HepG2 (cell line): ENCODE results near the gene CLDND2. TPM values are rescaled to one million over a fixed set of nuclear protein-coding genes. Genes with fewer than 3 reads are reported as not detected.

Source experiments
- BHLHE40 ChIP-seq: IDR thresholded peaks from 2 replicates; pipeline ENCODE4 v1.6.1; 2011; ENCODE audit warnings: low read length, improper control_type of control experiment
- EEA1 ChIP-seq: sonication (generic); formaldehyde crosslinking; IDR thresholded peaks from 2 replicates; pipeline ENCODE4 v1.5.1; 2020; ENCODE audit warnings: mild to moderate bottlenecking, missing genetic modification reagents, borderline replicate concordance
- HNRNPLL ChIP-seq: fragments of 200-400 bp; formaldehyde crosslinking; IDR thresholded peaks from 2 replicates; pipeline ENCODE4 v1.6.1; 2017; ENCODE audit warnings: mild to moderate bottlenecking, low read depth, low read length; ENCODE audit not compliant: poor library complexity, severe bottlenecking
- IRX3 ChIP-seq: sonication (generic); formaldehyde crosslinking; IDR thresholded peaks from 2 replicates; pipeline ENCODE4 v1.8.1; 2023; ENCODE audit warnings: mild to moderate bottlenecking, low read depth, missing genetic modification reagents, borderline replicate concordance
- KLF15 ChIP-seq: sonication (generic); formaldehyde crosslinking; IDR thresholded peaks from 2 replicates; pipeline ENCODE4 v1.8.1; 2023; ENCODE audit warnings: borderline replicate concordance, mild to moderate bottlenecking, inconsistent platforms, missing genetic modification reagents, mixed read lengths
- MEIS1 ChIP-seq: sonication (generic); formaldehyde crosslinking; IDR thresholded peaks from 2 replicates; pipeline ENCODE4 v1.9.0; 2021; ENCODE audit warnings: mild to moderate bottlenecking, missing genetic modification reagents, moderate library complexity, borderline replicate concordance
- MXI1 ChIP-seq: IDR thresholded peaks from 3 replicates; pipeline ENCODE4 v1.6.1; 2012; ENCODE audit warnings: low read depth, low read length, inconsistent platforms, borderline replicate concordance
- NR2C2 ChIP-seq: sonication (generic); formaldehyde crosslinking; IDR thresholded peaks from 2 replicates; pipeline ENCODE4 v1.4.0; 2020; ENCODE audit warnings: missing genetic modification reagents, mild to moderate bottlenecking, moderate library complexity, borderline replicate concordance
- POLR2A ChIP-seq, 2 experiments: IDR thresholded peaks; 2 replicates each; pipeline ENCODE4 v1.6.1; 2011; ENCODE audit warnings: low read depth in 2 of 2, low read length in 2 of 2, mild to moderate bottlenecking in 1 of 2, moderate library complexity in 1 of 2; ENCODE audit not compliant: insufficient read depth in 1 of 2
- SKI ChIP-seq: fragments of 450-650 bp; IDR thresholded peaks from one replicate; pipeline ENCODE4 v1.6.1; 2018; ENCODE audit warnings: mild to moderate bottlenecking; ENCODE audit not compliant: partially characterized antibody
- SOX13 ChIP-seq, 3 experiments: fragments of 450-650 bp in 1 of 3; sonication (generic) in 1 of 3; formaldehyde crosslinking in 1 of 3; IDR thresholded peaks in 2 of 3; conservative IDR thresholded peaks in 1 of 3; 2 replicates each; pipeline versions ENCODE4 v1.5.0 to v1.6.1; 2016 to 2020; ENCODE audit warnings: antibody characterized with exemption in 1 of 3, mild to moderate bottlenecking in 1 of 3, missing compliant biosample characterization in 1 of 3, missing genetic modification reagents in 1 of 3, moderate library complexity in 1 of 3
- SP1 ChIP-seq, 2 experiments: fragments of 450-650 bp in 1 of 2; sonication (generic) in 1 of 2; formaldehyde crosslinking in 1 of 2; IDR thresholded peaks; 2 replicates each; pipeline versions ENCODE4 v1.4.0 to v1.6.1; 2016 to 2020; ENCODE audit warnings: missing genetic modification reagents in 1 of 2
- TAF1 ChIP-seq: sonication (generic); formaldehyde crosslinking; IDR thresholded peaks from 2 replicates; pipeline ENCODE4 v1.4.0; 2020; ENCODE audit warnings: missing genetic modification reagents
- TBP ChIP-seq: sonication (generic); formaldehyde crosslinking; IDR thresholded peaks from 2 replicates; pipeline ENCODE4 v1.5.0; 2020; ENCODE audit warnings: missing genetic modification reagents
- YEATS2 ChIP-seq: sonication (generic); formaldehyde crosslinking; IDR thresholded peaks from 2 replicates; pipeline ENCODE4 v1.4.0; 2020; ENCODE audit warnings: missing genetic modification reagents, borderline replicate concordance
- ZBTB20 ChIP-seq: sonication (generic); formaldehyde crosslinking; IDR thresholded peaks from 2 replicates; pipeline ENCODE4 v1.8.1; 2023; ENCODE audit warnings: missing genetic modification reagents, low read depth, mild to moderate bottlenecking, borderline replicate concordance
- ZFP62 ChIP-seq: sonication (generic); formaldehyde crosslinking; IDR thresholded peaks from 2 replicates; pipeline ENCODE4 v1.4.0; 2020; ENCODE audit warnings: missing genetic modification reagents
- ZNF207 ChIP-seq: fragments of 450-650 bp; IDR thresholded peaks from 2 replicates; pipeline ENCODE4 v1.6.1; 2016; ENCODE audit warnings: antibody characterized with exemption, borderline replicate concordance
- polyA plus RNA-seq, 8 experiments: library from polyadenylated mRNA; depleted of rRNA in 3 of 8; stranded (reverse) in 7 of 8; unstranded in 1 of 8; fragments of >200 nt; fragmentation: Illumina TruSeq in 4 of 8; extraction: Trizol in 4 of 8; gene quantifications; 2 replicates each; pipeline versions ENCODE4 v1.2.1 to v1.2.3, GENCODE V29; 2011 to 2016; ENCODE audit warnings: low read depth in 4 of 8, missing spikeins in 1 of 8, mixed read lengths in 1 of 8; ENCODE audit not compliant: insufficient read depth in 1 of 8
- total RNA-seq, 5 experiments: library from RNA; depleted of rRNA; stranded (reverse); fragments of >200 nt; fragmentation: Illumina TruSeq; extraction: Trizol; gene quantifications; 2 replicates each; pipeline ENCODE4 v1.2.3, GENCODE V29; 2016; ENCODE audit warnings: low read depth in 1 of 5
- TF ChIP-seq, protein P1 (sequence below): IDR thresholded peaks from 2 replicates; pipeline ENCODE4 v1.6.1; 2016; ENCODE audit warnings: control low read depth
- TF ChIP-seq, protein P2 (sequence below): sonication (generic); formaldehyde crosslinking; IDR thresholded peaks from 2 replicates; pipeline ENCODE4 v1.5.0; 2020; ENCODE audit warnings: missing genetic modification reagents, mild to moderate bottlenecking, borderline replicate concordance
- TF ChIP-seq, protein P3 (sequence below): sonication (generic); formaldehyde crosslinking; IDR thresholded peaks from 2 replicates; pipeline ENCODE4 v1.5.0; 2020; ENCODE audit warnings: missing genetic modification reagents
- TF ChIP-seq, protein P4 (sequence below): fragments of 450-650 bp; IDR thresholded peaks from 2 replicates; pipeline ENCODE4 v1.6.1; 2017
- TF ChIP-seq, protein P5 (sequence below): sonication (generic); formaldehyde crosslinking; IDR thresholded peaks from 2 replicates; pipeline ENCODE4 v1.5.1; 2020; ENCODE audit warnings: mild to moderate bottlenecking, moderate library complexity, missing genetic modification reagents

Gene CLDND2
- total and polyA plus RNA-seq, 2 of the 13 experiments (the other 11 are each of a cell fraction or from before 2014, with no cell fraction given) = 0.84 to 1.8 TPM

DNA sequence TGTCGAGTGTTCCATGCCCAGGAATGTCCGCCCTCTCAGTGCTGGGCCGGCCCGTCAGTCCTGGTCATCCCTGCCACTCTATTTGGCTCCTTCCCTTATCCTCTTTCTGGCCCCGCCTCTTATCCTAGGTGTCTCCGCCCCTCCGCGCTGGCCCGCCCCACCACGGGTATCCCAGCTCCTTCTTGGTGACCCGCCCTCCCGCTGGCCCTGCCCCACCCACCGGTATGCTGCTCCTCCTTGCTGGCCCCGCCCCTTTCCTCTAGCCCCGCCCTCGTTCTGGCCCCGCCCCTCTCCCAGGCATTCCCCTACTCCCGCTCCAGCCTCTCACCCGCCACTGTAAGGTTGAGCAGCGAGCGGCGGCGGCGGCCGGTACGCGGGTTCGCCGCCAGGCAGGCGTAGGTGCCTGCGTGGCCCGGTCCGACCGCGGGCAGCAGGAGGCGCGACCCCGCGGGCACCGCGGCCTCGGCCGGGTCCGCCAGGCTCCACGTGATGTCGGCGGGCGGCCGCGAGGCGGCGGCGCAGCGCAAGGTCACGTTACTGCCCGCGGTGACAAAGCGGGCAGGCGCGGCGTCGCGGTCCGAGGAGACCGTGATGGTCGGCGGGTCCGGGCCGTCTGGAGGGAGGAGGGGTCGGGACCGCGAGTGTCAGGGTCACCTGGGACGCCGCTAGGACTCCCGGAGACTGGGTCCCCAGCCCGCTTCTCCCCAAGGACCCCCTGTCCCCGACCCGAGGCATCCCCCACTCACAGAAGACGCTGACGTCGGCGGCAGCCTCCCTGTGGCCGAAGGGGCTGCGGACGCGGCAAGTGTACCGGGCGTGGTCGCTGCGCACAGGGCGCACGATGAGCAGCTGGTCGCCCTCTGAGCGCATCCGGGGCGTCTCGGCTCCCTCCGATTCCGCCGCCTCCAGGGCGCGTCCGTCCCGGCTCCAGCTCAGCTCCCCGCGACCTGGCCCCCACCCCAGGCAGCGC is 28.8 kb downstream of the CLDND2 start (continued):
- TF ChIP-seq POLR2A (IDR thresholded peaks at IDR 0.05; ENCODE audit: insufficient read depth in 1 of 2, low read depth in 2 of 2, low read length in 2 of 2) = peak; percentile 15 to 78; a peak in 2 of 4 replicates
- no peak for TF ChIP-seq ZBTB20 (CRISPR knock-in tag)
- no peak for TF ChIP-seq EEA1 (CRISPR knock-in tag)
- TF ChIP-seq, protein P1, sequence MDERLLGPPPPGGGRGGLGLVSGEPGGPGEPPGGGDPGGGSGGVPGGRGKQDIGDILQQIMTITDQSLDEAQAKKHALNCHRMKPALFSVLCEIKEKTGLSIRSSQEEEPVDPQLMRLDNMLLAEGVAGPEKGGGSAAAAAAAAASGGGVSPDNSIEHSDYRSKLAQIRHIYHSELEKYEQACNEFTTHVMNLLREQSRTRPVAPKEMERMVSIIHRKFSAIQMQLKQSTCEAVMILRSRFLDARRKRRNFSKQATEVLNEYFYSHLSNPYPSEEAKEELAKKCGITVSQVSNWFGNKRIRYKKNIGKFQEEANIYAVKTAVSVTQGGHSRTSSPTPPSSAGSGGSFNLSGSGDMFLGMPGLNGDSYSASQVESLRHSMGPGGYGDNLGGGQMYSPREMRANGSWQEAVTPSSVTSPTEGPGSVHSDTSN = no peak; the same call in 1 of the 2 replicates
- no peak for TF ChIP-seq MXI1
- TF ChIP-seq, protein P2, sequence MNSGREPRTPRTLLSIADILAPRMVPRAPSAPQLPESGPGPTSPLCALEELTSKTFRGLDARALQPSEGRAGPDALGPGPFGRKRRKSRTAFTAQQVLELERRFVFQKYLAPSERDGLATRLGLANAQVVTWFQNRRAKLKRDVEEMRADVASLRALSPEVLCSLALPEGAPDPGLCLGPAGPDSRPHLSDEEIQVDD (CRISPR knock-in tag) = no peak
- TF ChIP-seq HNRNPLL = peak; percentile 94
- TF ChIP-seq SKI = peak; percentile 56
- TF ChIP-seq SP1 (IDR thresholded peaks at IDR 0.05) = no peak
- TF ChIP-seq SP1 (CRISPR knock-in tag; IDR thresholded peaks at IDR 0.05) = 0 out of 2 replicates have a peak, but pooled peaks have one; percentile 14
- no peak for TF ChIP-seq YEATS2 (CRISPR knock-in tag)
- no peak for TF ChIP-seq ZNF207
- TF ChIP-seq, protein P3, sequence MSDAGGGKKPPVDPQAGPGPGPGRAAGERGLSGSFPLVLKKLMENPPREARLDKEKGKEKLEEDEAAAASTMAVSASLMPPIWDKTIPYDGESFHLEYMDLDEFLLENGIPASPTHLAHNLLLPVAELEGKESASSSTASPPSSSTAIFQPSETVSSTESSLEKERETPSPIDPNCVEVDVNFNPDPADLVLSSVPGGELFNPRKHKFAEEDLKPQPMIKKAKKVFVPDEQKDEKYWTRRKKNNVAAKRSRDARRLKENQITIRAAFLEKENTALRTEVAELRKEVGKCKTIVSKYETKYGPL (CRISPR knock-in tag) = no peak
- TF ChIP-seq TAF1 (CRISPR knock-in tag) = peak; percentile 42
- no peak for TF ChIP-seq MEIS1 (CRISPR knock-in tag)
- no peak for TF ChIP-seq TBP (CRISPR knock-in tag)
- TF ChIP-seq NR2C2 (CRISPR knock-in tag) = peak; percentile 47; the same call in 1 of the 2 replicates
- TF ChIP-seq BHLHE40 = peak; percentile 73
- no peak for TF ChIP-seq ZFP62
- peak; percentile 63; the same call in 1 of the 2 replicates for TF ChIP-seq IRX3 (CRISPR knock-in tag)
- TF ChIP-seq KLF15 = no peak
- TF ChIP-seq, protein P4, sequence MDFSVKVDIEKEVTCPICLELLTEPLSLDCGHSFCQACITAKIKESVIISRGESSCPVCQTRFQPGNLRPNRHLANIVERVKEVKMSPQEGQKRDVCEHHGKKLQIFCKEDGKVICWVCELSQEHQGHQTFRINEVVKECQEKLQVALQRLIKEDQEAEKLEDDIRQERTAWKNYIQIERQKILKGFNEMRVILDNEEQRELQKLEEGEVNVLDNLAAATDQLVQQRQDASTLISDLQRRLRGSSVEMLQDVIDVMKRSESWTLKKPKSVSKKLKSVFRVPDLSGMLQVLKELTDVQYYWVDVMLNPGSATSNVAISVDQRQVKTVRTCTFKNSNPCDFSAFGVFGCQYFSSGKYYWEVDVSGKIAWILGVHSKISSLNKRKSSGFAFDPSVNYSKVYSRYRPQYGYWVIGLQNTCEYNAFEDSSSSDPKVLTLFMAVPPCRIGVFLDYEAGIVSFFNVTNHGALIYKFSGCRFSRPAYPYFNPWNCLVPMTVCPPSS = no peak
- TF ChIP-seq, protein P5, sequence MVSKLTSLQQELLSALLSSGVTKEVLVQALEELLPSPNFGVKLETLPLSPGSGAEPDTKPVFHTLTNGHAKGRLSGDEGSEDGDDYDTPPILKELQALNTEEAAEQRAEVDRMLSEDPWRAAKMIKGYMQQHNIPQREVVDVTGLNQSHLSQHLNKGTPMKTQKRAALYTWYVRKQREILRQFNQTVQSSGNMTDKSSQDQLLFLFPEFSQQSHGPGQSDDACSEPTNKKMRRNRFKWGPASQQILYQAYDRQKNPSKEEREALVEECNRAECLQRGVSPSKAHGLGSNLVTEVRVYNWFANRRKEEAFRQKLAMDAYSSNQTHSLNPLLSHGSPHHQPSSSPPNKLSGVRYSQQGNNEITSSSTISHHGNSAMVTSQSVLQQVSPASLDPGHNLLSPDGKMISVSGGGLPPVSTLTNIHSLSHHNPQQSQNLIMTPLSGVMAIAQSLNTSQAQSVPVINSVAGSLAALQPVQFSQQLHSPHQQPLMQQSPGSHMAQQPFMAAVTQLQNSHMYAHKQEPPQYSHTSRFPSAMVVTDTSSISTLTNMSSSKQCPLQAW (CRISPR knock-in tag) = no peak
- TF ChIP-seq SOX13 (IDR thresholded peaks at IDR 0.05) = no peak
- 0 out of 4 replicates have a peak, but pooled peaks of 1 of the 2 experiments have one; percentile 14 for TF ChIP-seq SOX13 (CRISPR knock-in tag; conservative IDR thresholded peaks at IDR 0.05 in 1 of 2, IDR thresholded peaks at IDR 0.05 in 1 of 2)
